ENCODE measurements around the gene RBL1.
A peak's percentile ranks its signal among the peaks of the same experiment; 100 is the strongest.
"Not testable (repeated sequence)": the region's sequence is repeated elsewhere in the genome, so short reads cannot be mapped to it uniquely, and the experiment has no call there.

Gene RBL1, protein sequence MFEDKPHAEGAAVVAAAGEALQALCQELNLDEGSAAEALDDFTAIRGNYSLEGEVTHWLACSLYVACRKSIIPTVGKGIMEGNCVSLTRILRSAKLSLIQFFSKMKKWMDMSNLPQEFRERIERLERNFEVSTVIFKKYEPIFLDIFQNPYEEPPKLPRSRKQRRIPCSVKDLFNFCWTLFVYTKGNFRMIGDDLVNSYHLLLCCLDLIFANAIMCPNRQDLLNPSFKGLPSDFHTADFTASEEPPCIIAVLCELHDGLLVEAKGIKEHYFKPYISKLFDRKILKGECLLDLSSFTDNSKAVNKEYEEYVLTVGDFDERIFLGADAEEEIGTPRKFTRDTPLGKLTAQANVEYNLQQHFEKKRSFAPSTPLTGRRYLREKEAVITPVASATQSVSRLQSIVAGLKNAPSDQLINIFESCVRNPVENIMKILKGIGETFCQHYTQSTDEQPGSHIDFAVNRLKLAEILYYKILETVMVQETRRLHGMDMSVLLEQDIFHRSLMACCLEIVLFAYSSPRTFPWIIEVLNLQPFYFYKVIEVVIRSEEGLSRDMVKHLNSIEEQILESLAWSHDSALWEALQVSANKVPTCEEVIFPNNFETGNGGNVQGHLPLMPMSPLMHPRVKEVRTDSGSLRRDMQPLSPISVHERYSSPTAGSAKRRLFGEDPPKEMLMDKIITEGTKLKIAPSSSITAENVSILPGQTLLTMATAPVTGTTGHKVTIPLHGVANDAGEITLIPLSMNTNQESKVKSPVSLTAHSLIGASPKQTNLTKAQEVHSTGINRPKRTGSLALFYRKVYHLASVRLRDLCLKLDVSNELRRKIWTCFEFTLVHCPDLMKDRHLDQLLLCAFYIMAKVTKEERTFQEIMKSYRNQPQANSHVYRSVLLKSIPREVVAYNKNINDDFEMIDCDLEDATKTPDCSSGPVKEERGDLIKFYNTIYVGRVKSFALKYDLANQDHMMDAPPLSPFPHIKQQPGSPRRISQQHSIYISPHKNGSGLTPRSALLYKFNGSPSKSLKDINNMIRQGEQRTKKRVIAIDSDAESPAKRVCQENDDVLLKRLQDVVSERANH

DNA sequence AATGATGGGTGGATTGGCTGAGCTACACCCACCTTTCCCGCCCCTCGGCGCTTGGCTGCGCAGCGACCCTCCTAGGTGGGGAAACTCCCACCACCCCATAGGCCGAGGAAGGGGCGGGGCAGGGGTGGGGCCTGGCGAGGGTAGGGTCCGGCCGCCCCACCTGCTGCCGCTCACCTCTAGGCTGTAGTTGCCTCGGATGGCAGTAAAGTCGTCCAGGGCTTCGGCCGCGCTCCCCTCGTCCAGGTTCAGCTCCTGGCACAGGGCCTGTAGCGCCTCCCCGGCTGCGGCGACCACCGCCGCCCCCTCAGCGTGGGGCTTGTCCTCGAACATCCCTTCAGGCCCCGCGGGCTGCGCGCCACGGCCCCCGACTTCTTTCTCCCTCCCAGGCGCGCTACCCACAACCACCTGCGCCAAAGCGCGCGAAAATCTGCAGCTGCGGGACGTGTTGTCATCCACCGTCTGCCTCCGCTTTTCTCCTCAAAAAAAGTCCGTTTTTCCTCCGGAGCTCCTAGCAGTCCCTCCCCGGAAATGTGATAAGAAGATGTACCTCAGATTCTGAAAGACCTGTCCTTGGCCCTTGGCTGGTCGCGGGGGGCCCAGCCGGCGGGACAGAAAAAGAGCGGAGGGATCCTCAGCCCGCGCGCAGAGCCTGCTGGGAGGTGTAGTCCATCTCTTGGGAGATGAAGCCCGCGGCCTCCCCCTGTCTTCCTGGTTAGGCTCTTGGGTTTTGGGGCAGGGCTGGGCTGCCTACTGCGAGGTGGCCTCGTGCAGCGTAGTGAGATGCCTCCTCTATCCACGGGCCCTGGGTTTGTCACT lies at the start of gene RBL1:
Gene RBL1, minus strand, starts transcription at position 399 of the 816 bp plus-strand sequence. Its CDS starts 69 bp downstream, at position 330.
- peak; percentile 83 for DNase-seq (ENCODE audit: low spot score)

DNA sequence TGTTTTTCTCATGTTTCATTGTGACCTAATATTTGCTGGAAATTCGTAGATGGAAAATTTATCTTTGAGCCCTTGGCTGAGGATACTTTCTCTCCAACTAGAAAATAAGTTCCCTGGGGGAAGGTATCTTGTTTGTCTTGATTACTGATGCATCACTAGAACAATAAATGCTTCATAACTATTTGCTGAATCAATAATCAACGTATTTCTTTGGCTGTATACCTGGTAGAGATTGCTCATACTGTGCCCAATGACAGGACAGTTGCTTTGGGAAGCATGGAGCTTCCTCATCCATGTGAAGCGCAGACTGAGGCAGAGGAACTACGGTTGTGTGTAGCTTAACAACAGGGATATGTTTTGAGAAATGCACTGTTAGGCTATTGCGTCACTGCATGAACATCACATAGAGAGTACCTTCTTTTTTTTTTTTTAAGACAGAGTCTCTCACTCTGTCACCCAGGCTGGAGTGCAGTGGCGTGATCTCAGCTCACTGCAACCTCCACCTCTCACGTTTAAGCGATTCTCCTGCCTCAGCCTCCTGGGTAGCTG lies 49.1 kb upstream of the RBL1 start:
- no peak for DNase-seq (ENCODE audit: low spot score)

- DNase-seq (ENCODE audit: low spot score), result no peak
Observed at GRCh38 chr20:37142708-37143107, 46.9 kb upstream of the RBL1 start.

- no peak for DNase-seq (ENCODE audit: low spot score)
Observed at GRCh38 chr20:37137547-37137946, 41.8 kb upstream of the RBL1 start.

GRCh38 chr20:37133952-37134351 lies 38.2 kb upstream of the RBL1 start:
- no peak for DNase-seq (ENCODE audit: low spot score)

DNA sequence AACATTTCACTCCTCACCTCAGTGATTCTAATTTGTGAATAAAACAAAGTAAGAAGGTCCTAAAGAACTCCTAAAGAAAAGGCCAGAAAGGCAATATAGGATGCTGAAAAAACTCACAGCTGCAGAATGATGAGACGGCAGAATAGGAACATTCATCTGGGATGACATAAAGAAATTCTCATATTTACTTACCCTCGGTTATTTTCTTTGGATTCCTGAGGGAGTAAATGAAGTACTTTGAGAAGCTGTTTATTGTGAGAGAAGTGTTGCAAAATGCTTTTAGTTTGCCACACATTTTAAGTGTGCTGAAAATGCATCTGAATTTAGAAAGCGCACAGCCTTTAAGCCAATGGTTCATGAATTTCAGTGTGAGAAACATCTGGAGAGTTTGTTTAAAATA lies 35.7 kb upstream of the RBL1 start:
- DNase-seq (ENCODE audit: low spot score), result no peak

DNA sequence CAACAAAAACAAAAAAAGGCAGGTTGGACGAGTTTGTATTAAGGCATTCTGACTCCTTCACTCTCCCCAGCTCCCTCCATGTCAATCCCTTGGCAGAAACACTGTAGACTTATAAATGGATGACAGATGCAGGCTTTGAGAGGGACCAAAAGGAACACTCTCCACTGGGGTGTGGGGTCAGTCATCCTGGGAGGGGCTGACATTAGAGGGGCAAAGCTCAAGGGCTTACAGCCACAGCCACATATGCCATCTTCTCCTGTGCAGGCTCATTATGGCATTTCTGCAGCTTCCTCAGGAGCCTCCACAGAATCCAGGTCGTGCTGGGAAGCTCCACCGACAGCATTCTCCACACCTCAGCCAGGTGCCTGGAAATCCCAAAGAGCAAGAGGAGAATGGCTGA lies 33.0 kb upstream of the RBL1 start:
- no peak for DNase-seq (ENCODE audit: low spot score)

GRCh38 chr20:37126290-37126689 lies 30.5 kb upstream of the RBL1 start:
- DNase-seq (ENCODE audit: low spot score), result not testable (repeated sequence)

- no peak for DNase-seq (ENCODE audit: low spot score)
Observed at GRCh38 chr20:37123441-37123840, 27.6 kb upstream of the RBL1 start.

DNA sequence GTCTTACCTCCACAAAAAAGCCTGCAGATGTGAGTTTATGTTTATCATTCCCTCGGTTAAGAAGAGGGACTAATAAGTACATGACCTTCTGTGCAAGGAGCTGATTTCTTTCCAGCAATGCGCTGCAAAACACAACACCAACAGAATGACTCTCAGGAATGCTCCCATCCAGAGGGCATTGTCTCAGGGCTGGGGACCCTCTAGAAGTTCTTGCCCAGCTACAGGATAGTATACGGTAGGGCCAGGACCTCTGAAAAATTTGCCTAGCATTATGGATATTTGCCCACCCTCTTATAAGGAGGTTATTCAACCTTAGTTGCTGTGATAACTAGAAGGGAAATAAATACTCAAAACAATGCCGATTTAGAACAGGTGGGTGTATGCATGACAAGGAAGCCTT lies 24.7 kb upstream of the RBL1 start:
- no peak for DNase-seq (ENCODE audit: low spot score)

GRCh38 chr20:37119356-37120036 lies 23.7 kb upstream of the RBL1 start:
- DNase-seq (ENCODE audit: low spot score), result no peak

- no peak for DNase-seq (ENCODE audit: low spot score)
Observed at GRCh38 chr20:37114012-37114411, 18.2 kb upstream of the RBL1 start.

DNA sequence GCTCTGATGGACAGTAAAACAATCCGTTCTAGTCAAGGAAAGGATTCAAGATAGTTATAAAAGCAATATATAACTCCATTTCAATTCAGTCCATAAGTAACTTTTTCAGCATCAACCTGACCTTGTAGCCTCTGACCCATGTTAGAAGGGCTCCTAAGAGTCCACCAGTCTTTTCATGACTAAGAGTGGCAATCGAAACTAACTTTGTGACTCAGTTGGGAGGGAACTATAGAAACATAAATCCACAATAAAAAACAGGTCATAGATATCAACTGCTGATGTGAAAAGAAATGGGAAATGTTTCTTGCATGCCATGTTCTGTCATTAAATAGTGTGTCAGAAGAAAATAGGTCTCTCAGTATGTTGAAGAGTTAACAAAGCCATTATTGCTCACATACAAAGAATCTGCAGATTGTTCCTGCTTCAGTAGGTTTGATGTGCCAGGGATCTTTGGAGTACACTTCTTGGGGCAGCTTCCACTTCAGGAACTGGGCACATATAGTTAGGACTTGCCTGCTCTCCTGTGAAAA lies 16.2 kb upstream of the RBL1 start:
- no peak for DNase-seq (ENCODE audit: low spot score)

DNA sequence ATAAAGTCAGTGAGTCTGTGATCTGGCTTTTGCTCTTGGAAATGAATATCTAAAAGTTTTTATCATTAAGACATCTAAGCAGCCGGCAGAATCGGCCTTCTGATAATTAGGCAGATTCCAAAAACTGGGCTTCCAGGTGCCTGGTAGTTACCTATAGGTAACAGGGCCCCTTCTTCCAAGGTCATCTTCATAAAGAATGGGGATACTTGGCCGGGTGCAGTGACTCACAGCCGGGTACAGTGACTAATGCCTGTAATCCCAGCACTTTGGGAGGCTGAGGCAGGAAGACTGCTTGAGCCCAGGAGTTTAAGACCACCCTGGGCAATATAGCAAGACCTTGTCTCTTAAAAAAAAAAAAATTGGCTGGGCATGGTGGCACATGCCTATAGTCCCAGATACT lies 12.9 kb upstream of the RBL1 start:
- no peak for DNase-seq (ENCODE audit: low spot score)

GRCh38 chr20:37102571-37102970 lies 6.8 kb upstream of the RBL1 start:
- DNase-seq (ENCODE audit: low spot score), result no peak

DNA sequence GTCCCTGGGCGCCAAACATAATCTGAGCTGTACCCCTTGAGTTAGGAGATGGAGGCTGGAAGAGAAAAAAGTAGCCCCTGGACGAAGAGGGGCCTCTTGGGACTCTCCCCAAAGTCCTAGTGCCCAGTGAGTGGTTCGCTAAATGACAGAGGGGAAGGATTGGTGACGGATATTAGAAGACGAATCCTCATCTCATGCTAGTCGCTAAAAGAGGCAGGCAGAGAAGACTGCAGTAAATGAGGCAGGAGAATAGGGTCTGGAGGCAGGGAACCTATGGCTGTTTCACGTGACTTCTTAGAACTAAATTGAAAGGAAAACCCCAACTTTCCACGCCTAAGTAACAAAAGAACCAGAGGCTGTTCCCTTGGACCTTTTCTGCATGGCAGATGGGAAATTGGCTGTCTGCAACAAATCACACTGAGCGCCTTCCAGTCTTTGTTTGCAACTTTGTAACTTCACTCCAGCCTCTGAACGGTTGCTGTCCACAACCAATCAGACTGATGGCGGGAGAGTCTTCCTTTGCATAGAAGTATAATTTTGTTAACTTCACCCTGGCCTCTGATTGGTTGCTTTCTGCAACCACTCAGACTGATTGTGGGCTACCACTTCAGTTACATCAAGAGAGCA lies 731 bp upstream of the RBL1 start:
- no peak for DNase-seq (ENCODE audit: low spot score)

DNA sequence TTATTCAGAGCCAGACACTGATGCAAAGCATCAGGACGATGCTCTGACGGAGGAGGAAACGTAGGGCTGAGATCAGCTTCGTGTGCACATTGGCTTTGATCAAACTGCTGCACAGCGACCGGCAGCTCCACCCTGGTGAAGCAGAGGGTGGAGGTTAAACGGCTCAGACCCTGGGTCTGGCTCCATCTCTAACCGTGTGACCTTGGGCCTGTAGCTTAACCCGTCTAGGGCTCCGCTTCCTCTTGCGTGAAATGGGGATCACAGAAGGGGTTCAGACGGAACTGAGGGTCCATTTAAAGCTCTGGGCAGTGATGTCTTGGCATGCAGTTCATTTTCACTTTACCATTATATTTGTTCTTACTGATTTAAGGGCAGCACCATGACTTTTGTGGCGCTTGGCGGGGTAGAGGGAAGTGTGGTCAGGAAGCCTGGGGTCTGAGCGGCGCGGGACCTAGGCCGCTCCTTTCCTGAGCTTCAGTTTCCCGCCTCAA lies 644 bp downstream of the RBL1 start:
- DNase-seq (ENCODE audit: low spot score), result no peak

- no peak for DNase-seq (ENCODE audit: low spot score)
Observed at GRCh38 chr20:37090407-37090806, 5.4 kb downstream of the RBL1 start.

DNA sequence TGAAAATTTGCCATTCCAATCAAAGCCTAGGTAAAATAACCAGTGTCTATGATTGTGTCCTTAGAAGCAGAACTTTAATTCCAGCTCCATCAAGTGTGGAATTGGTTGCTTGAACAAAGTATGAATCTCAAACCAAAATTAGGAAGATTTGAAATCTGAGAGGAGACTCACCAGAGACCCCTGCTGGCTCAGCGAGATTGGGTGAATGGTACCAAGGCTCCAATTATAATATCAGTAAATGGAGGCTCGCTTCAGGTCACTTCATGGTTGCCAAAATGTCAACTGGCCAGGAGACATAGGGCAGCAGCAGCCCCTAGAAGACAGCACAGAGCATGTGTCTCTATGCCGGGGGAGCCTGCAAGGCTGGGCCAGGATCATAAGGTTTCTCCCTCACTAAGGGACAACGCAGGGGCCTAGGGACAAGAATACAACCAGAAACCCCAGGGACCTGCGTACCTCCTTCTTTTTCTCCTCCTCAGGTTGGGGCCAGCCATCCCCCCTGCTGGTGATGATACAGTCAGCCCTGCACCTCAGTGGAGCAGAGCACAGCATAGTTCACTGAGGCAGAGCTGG lies 14.0 kb downstream of the RBL1 start:
- no peak for DNase-seq (ENCODE audit: low spot score)

DNA sequence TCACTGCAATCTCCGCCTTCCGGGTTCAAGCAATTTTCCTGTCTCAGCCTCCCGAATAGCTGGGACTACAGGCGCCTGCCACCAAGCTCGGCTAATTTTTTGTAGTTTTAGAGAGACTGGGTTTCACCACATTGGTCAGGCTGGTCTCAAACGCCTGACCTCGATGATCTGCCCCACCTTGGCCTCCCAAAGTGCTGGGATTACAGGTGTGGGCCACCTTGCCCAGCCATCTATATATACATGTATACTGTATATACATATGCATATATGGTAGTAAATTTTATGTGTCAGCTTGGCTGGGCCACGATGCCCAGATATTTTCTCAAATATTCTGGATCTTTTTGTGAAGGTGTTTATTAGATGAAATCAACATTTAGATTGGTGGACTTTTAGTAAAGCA lies 18.8 kb downstream of the RBL1 start:
- no peak for DNase-seq (ENCODE audit: low spot score)

Data from putamen (tissue), 1 donor.